K562 (cell line): ENCODE results near the gene PEX3. TPM values are rescaled to one million over a fixed set of nuclear protein-coding genes. Genes with fewer than 3 reads are reported as not detected.

Source experiments
- CBX1 ChIP-seq: sonication (generic); IDR thresholded peaks from 2 replicates; pipeline ENCODE4 v1.6.1; 2016; ENCODE audit warnings: antibody characterized with exemption, low read depth, mild to moderate bottlenecking
- TAL1 ChIP-seq: fragments of 450-650 bp; IDR thresholded peaks from 2 replicates; pipeline ENCODE4 v1.6.1; 2016; ENCODE audit warnings: mild to moderate bottlenecking
- polyA plus RNA-seq, 8 experiments: library from polyadenylated mRNA; depleted of rRNA in 4 of 8; stranded (reverse) in 5 of 8; unstranded in 3 of 8; fragments of >200 nt; fragmentation: Nextera tagmentation in 2 of 8; fragmentation: Illumina TruSeq in 1 of 8; extraction: Ambion mirVana in 2 of 8; extraction: Trizol in 1 of 8; gene quantifications; 2 replicates each; pipeline versions ENCODE4 v1.2.1 to v1.2.3, GENCODE V29; 2011 to 2014; ENCODE audit warnings: inconsistent platforms in 1 of 8, missing spikeins in 1 of 8
- total RNA-seq, 7 experiments: library from RNA; depleted of rRNA in 6 of 7; stranded (reverse); fragments of >200 nt in 6 of 7; fragmentation: Illumina TruSeq in 2 of 7; extraction: Trizol in 2 of 7; gene quantifications; 2 replicates each; pipeline versions ENCODE4 v1.2.1 to v1.2.3, GENCODE V29; 2011 to 2021; ENCODE audit warnings: low replicate concordance in 1 of 7
- TF ChIP-seq, protein P1 (sequence below), 2 experiments: fragments of 450-650 bp in 1 of 2; sonication (generic) in 1 of 2; formaldehyde crosslinking in 1 of 2; IDR thresholded peaks; 2 replicates each; pipeline versions ENCODE4 v1.7.1 to v1.9.0; 2016 to 2022; ENCODE audit warnings: inconsistent platforms in 1 of 2, mild to moderate bottlenecking in 1 of 2, missing genetic modification reagents in 1 of 2

The PEX3 gene
- total and polyA plus RNA-seq, 9 of the 15 experiments (the other 6 are each of a cell fraction or from before 2014, with no cell fraction given) = 17.3 to 69.6 (median 32.7) TPM

DNA sequence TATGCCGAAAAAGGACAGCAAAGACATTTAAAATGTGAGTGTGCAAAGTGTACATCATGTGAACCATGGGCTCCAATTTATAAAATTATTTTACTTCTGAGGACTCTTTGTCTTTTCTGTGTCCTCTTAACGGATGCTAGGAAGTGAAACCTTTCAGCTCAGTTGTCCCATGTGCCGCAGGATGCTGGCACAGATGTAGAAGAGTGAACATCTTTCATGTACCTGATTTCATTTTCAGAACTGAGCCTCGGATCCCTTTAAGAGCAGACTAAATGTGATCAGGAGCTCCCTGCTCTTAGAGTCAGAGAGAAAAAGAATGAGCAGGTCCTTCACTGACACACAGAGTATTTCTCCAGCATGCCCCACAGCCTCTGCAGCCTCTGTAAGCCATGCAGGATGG, 88.5 kb downstream of the PEX3 start (continued):
- TF ChIP-seq, protein P1, sequence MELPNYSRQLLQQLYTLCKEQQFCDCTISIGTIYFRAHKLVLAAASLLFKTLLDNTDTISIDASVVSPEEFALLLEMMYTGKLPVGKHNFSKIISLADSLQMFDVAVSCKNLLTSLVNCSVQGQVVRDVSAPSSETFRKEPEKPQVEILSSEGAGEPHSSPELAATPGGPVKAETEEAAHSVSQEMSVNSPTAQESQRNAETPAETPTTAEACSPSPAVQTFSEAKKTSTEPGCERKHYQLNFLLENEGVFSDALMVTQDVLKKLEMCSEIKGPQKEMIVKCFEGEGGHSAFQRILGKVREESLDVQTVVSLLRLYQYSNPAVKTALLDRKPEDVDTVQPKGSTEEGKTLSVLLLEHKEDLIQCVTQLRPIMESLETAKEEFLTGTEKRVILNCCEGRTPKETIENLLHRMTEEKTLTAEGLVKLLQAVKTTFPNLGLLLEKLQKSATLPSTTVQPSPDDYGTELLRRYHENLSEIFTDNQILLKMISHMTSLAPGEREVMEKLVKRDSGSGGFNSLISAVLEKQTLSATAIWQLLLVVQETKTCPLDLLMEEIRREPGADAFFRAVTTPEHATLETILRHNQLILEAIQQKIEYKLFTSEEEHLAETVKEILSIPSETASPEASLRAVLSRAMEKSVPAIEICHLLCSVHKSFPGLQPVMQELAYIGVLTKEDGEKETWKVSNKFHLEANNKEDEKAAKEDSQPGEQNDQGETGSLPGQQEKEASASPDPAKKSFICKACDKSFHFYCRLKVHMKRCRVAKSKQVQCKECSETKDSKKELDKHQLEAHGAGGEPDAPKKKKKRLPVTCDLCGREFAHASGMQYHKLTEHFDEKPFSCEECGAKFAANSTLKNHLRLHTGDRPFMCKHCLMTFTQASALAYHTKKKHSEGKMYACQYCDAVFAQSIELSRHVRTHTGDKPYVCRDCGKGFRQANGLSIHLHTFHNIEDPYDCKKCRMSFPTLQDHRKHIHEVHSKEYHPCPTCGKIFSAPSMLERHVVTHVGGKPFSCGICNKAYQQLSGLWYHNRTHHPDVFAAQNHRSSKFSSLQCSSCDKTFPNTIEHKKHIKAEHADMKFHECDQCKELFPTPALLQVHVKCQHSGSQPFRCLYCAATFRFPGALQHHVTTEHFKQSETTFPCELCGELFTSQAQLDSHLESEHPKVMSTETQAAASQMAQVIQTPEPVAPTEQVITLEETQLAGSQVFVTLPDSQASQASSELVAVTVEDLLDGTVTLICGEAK (IDR thresholded peaks at IDR 0.05) = no peak
- TF ChIP-seq, protein P1 (CRISPR knock-in tag; IDR thresholded peaks at IDR 0.05) = no peak
- TF ChIP-seq CBX1 (no peak), TAL1 (no peak)
